ENCODE data around the gene GALNT15.

- TF ChIP-seq CTCF (IDR thresholded peaks at IDR 0.05) (no peak), POLR2A (IDR thresholded peaks at IDR 0.05) (no peak)
Observed at GRCh38 chr3:16174026-16174355, 489 bp upstream of the GALNT15 start.

Measured in Peyer's patch (tissue), 4 donors.